GM21390 (cell line): ENCODE results near the gene UBXN10.

ENCODE experiments used
- ATAC-seq: cut with Tn5 transposase; IDR thresholded peaks from one replicate; pipeline ENCODE4 v1.9.1; 2021; ENCODE audit not compliant: unreplicated experiment

UBXN10 gene

GRCh38 chr1:20182415-20182814, 3.5 kb upstream of the UBXN10 start:
- ATAC-seq, result no peak

DNA sequence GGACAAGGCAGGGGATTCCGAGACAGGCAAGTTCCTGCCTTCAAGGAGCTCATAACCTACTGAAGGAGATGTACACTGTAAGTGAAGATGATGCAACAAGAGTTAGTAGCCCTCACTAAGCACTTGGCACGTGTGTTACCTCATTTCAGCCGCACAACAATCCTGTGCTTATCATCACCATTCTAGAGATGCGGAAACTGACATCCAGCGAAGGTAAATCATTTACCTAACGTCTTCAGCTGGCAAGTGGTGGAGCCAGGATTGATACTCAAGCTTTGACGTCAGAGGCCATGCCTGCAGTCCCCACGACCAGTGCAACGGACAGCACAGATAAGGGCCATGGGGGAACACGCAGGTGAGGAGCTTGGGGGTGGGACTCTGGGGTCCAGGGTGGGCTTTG, 2.9 kb upstream of the UBXN10 start:
- ATAC-seq, result no peak

GRCh38 chr1:20183616-20184271, 2.2 kb upstream of the UBXN10 start:
- ATAC-seq, result no peak

DNA sequence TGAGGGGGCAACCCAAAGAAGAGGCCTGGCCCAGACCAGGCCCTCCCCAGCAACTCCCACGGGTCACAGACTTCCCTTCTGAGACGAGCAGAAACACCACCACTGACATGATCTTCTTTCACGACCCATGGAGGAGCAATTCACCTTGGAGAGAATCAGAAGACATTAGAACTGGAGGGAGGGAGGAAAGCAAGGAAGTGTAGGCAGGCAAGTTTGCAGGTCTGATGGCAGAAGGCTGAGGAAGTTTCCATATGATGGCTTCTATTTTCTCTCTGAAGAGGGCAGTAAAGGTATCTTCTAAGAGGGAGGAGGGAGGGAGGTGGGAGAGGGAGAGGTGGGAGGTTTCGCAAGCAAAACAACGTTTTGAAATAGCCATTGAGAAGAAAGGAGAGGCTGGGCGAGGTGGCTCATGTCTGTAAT, 1.4 kb upstream of the UBXN10 start:
- no peak for ATAC-seq

- ATAC-seq, result no peak
Observed at GRCh38 chr1:20184997-20185833, 681 bp upstream of the UBXN10 start.

- no peak for ATAC-seq
Observed at GRCh38 chr1:20187103-20187812, 1.4 kb downstream of the UBXN10 start.

GRCh38 chr1:20187813-20188454, 2.0 kb downstream of the UBXN10 start:
- ATAC-seq, result no peak

- no peak for ATAC-seq
Observed at GRCh38 chr1:20188455-20188817, 2.5 kb downstream of the UBXN10 start.

DNA sequence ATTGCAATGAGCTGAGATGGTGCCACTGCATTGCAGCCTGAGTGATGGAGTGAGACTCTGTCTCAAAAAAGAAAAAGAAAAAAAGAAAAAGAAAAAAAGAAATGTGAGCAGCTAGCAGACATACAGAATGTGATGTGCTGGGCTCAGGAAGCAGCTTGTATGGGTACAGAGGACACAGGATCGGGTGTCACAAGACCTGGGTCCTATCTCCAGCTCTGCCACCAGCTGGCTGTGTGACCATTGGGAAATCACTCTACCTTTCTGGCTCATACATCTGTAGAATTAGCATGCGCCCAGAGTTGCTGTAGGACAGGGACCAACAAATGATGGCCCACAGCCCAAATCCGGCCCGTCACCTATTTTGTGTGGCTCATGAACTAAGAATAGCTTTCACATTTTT, 3.8 kb downstream of the UBXN10 start:
- no peak for ATAC-seq

DNA sequence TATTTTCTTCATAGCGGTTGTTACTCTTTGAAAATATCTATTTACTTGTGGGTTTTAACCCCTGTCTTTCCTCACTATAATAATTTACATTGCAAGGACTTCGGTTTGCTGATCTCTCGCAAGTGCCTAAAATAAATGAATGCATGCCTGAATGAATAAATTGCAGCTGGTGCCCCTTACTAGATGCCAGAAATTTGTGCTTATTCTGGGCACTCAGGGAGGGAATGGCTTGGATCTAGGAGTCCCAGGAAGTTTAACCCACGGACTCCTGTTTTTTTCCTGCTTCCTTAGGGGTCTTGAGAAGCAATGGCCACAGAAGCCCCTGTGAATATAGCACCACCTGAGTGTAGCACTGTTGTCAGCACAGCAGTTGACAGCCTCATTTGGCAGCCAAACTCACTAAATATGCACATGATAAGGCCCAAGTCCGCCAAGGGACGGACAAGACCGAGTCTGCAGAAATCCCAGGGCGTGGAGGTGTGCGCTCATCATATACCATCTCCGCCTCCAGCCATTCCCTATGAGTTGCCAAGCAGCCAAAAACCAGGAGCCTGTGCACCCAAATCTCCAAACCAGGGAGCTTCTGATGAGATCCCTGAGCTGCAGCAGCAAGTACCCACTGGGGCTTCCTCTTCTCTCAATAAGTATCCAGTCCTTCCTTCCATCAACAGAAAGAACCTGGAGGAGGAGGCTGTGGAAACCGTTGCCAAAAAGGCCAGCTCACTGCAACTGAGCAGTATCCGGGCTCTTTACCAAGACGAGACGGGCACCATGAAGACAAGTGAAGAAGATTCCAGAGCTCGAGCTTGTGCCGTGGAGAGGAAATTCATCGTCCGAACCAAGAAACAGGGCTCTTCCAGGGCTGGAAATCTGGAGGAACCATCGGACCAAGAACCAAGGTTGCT, 4.6 kb downstream of the UBXN10 start:
- ATAC-seq, result no peak

GRCh38 chr1:20191266-20191825, 5.5 kb downstream of the UBXN10 start:
- ATAC-seq, result no peak

- no peak for ATAC-seq
Observed at GRCh38 chr1:20192364-20192763, 6.5 kb downstream of the UBXN10 start.

DNA sequence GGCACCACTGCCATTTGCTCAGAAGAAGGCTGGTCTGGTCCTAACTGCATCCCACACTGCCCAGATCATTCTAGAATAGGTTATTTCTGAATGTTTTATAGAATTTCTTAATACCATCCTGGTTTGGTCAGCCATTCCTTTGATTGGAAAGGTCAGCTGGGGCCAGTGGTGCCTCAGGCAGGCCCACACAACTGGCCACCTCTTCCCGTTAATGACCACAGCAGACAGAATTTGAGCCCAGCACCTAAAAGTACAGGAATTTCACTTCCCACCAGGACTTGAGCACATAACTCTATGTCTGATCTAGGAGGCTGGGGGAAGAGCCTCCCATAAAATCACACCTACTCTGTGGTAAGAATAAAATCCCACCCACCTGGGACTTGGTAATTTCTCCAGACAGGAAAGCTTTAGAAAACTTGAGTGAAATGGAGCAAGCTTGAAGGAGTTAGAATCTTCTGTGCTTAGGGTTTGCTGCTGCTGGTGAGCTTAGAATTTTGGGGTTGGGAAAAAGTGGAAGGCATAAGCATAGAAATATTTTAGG, 7.0 kb downstream of the UBXN10 start:
- no peak for ATAC-seq

DNA sequence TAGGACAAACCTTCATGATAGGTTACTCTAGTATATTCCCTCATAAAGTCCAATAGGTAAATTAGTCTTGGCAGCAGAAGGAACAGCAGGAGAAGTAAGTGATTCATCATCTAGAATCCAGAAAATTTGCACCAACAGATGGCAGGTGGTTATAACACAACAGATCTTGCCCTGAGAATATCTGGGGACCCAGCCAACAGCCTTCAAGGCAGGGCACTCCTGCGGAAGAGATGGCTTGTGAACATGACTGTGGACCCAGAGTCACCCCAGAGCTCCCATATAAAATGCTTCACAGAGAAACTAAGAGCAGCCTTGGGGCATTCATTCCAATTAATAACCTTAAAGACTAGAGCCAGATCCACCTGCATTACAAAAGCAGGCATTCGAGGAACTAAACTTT, 8.3 kb downstream of the UBXN10 start:
- no peak for ATAC-seq

GRCh38 chr1:20194757-20195461, 9.0 kb downstream of the UBXN10 start:
- ATAC-seq, result no peak

DNA sequence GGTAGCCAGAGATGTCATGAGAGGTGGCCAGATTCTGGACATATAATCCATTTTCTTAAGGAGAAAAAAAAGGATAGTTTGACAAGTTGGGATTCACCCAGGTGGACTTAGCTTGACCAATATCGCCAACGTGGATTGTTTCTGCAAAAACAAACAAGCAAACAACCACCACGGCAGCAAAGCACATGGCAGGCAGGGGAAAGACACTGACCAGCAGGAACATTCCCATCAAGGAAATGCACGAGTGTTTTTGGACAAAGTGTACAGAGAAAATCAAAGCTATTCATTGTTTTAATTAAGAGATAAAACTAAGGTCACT, 9.5 kb downstream of the UBXN10 start:
- no peak for ATAC-seq

DNA sequence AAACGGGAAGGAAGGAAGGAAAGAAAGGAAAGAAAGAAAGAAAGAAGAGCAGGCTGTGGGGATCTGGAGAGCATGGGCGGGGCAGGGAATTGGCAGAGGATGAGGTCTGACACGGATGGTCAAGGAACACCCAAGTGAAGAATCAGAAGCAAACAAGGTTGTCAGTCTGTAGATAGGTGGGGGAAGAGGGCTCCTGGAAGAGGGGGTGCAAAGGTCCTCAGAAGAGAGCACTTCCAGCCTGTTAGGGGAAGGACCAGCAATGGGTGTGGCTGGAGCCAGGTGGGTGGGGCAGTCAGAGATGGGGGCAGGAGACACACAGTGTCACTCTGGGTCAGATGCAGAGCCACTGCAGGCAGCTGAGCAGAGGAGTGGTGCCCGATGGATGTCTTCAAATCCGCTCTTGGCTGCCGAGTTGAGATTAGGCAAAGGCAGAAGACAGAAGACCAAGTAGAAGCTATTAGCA, 11.5 kb downstream of the UBXN10 start:
- ATAC-seq, result no peak

- ATAC-seq, result no peak
Observed at GRCh38 chr1:20198296-20198695, 12.4 kb downstream of the UBXN10 start.

DNA sequence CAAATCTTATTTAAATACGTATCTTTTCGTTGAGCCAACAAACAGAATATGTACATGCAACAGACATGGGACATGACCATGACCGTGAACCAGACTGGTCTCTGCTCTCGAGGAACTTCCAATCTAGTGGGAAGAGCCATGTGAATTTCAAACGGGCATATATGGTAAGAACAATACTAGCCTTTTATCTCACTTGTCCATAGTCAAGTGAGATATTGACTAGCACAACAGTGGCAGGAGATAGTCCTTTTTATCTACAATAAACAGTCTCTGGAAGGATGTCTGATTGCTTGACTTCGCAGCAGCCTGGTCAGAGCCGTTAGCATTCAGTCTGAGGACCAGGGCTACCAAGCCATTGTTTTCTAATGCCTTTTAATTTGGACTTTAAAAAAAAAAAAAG, 13.0 kb downstream of the UBXN10 start:
- no peak for ATAC-seq
